ENCODE data around the gene SLFN14.

The SLFN14 gene

DNA sequence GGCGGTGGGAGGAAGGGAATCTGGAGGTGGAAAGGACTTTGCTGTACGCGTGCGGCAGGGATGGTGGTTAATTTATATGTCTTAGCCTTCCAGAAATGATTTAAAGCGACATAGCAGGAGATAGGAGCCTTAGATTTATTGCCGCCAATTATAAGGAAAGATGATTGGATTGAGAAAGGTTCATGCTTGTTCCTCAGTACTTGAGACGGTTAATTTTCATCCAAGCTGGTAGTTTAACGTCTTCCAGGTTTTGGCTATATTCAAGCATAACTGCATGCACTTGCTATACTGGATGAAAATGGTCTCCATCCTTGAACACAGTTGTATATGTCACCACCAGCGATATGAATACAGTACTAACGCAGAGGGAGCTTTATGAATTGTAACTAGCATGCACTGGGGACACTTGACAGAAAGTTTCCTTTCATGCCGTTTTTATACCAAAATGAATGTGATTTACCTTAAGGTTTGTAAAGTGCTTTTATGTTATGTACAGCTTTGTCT is 18.4 kb upstream of the SLFN14 start:
- DNase-seq (ENCODE audit: low read depth) = no peak
- H3K4me3 ChIP-seq (ENCODE audit: control insufficient read depth, low read depth, low read length) = peak overlapping the region; percentile 91
- TF ChIP-seq, protein P1, sequence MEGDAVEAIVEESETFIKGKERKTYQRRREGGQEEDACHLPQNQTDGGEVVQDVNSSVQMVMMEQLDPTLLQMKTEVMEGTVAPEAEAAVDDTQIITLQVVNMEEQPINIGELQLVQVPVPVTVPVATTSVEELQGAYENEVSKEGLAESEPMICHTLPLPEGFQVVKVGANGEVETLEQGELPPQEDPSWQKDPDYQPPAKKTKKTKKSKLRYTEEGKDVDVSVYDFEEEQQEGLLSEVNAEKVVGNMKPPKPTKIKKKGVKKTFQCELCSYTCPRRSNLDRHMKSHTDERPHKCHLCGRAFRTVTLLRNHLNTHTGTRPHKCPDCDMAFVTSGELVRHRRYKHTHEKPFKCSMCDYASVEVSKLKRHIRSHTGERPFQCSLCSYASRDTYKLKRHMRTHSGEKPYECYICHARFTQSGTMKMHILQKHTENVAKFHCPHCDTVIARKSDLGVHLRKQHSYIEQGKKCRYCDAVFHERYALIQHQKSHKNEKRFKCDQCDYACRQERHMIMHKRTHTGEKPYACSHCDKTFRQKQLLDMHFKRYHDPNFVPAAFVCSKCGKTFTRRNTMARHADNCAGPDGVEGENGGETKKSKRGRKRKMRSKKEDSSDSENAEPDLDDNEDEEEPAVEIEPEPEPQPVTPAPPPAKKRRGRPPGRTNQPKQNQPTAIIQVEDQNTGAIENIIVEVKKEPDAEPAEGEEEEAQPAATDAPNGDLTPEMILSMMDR (conservative IDR thresholded peaks at IDR 0.05; ENCODE audit: control insufficient read depth, insufficient read depth, low read depth, low read length) = no peak

DNA sequence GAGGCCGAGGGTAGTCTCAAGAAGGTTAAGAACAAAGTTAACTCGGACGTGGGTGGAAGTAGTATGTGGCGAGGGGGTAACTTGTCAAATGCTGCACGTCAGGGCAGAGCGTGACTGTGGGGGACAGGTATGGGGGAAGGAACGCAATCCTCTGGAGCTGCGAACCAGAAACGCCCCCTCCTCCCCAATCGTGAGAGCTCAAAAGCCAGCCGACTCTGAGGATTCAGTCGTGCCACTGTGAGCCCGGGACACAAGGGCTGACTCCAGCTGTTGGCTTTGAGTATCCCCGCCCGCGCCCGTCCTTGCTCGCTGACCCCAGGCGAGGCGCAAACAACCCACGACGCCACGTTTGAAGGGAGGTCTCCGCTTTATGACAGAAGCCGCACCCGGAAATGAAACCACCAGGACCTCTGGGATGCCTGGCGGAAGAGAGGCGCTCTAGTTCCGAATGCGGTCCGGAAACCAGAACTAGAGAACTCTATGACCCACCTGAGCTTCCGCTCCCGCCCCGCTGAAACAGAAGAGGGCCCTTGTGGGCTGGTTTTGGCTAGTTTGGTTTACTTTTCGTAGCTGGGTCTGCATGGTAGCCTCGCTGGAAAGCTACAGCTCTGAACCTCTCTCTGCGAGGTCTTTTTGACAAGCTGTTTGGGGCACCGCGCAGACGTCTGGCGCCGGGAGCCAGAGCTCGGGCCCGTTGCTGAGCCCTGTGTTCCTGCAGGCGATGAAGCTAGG is 17.7 kb upstream of the SLFN14 start, which contains the start of gene PEX12:
Gene PEX12, minus strand, starts transcription at position 375 of the 732 bp plus-strand sequence. CDS start 550 bp downstream, outside the sequence.
- DNase-seq (ENCODE audit: low read depth) = peak; percentile 85
- TF ChIP-seq, protein P1 (conservative IDR thresholded peaks at IDR 0.05; ENCODE audit: control insufficient read depth, insufficient read depth, low read depth, low read length) = no peak
- H3K4me3 ChIP-seq (ENCODE audit: control insufficient read depth, low read depth, low read length) = peak within 1 kb of the TSS; percentile 91

DNA sequence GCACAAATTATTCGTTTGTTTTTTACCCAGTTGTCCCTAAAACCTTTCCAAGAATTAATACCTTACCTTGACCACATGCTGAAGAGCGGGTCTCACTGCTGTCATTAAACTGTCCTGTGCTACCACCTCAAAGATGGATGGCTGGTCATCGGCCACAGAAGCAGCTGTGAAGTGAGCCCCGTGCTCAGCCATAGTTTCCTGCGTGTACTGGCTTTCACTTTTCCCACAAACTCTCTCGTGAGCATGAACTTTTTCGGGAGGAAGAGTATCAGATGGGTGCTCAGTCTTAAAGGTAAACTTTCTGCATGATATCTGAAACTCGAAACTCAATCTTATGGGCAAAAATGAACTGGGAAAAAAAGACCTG is 17.2 kb upstream of the SLFN14 start:
- TF ChIP-seq, protein P1 (conservative IDR thresholded peaks at IDR 0.05; ENCODE audit: control insufficient read depth, insufficient read depth, low read depth, low read length) = no peak
- peak overlapping the region; percentile 91 for H3K4me3 ChIP-seq (ENCODE audit: control insufficient read depth, low read depth, low read length)
- peak; percentile 18 for DNase-seq (ENCODE audit: low read depth)

DNA sequence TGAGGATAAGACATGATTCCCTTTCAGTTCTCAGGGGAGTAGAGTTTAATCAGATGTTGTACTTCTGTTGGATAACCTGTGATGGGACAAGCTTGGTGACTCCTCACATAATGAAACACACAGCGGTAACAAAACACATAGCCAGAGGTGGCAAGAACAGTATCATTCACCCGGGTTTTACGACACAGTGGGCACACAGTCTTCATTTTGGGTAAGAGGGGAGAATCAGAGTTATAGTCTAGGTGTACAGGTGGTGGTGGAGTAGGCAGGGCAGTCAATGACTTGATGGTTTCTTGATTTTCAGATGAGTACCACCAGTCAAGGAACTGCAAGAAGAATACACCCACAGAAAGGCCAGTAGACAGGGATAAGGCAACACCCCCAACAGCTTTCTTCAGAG is 15.1 kb upstream of the SLFN14 start:
- TF ChIP-seq, protein P1 (conservative IDR thresholded peaks at IDR 0.05; ENCODE audit: control insufficient read depth, insufficient read depth, low read depth, low read length) = no peak
- no peak overlapping the region for H3K4me3 ChIP-seq (ENCODE audit: control insufficient read depth, low read depth, low read length)

DNA sequence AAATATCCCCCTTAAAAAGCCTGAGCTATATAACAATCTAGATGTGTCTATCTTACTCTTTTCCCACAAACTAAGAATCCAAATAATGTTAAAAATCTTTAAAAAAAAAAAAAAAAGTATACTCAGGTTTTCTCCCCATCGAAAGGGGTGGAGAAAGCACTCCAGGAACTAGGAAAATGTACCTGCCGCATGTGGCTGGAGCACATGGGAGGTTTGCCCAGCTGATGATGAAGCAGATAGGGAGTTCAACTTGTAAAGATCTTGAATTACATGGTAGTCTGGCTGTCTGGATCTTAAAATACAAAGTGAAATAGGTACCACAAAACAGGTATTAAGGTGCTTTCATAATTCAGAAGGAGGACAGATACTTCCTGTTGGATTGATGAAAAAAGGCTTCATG is 8.8 kb upstream of the SLFN14 start:
- TF ChIP-seq, protein P1 (conservative IDR thresholded peaks at IDR 0.05; ENCODE audit: control insufficient read depth, insufficient read depth, low read depth, low read length) = no peak
- no peak overlapping the region for H3K4me3 ChIP-seq (ENCODE audit: control insufficient read depth, low read depth, low read length)
- DNase-seq (ENCODE audit: low read depth) = no peak

More for the DNA sequence above, 15.1 kb upstream of the SLFN14 start:
- DNase-seq (ENCODE audit: low read depth) = no peak

DNA sequence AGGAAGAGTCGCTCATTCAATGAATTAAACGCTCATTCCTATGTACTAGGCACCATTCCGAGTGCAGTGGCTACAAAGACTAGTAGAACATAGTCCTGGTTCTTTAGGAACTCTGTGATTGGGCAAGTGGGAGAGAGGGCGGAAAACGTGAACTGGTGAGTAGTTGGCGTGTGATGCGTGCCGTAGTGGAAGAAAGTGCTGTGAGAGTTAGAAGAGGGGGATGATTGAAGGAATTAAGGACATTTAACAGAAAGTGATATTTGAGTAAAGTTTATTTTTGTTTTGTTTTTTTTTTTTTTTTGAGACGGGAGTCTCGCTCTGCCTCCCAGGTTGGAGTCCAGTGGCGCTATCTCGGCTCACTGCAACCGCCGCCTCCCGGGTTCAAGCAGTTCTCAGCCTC is 7.9 kb upstream of the SLFN14 start:
- TF ChIP-seq, protein P1 (conservative IDR thresholded peaks at IDR 0.05; ENCODE audit: control insufficient read depth, insufficient read depth, low read depth, low read length) = no peak
- peak overlapping the region; percentile 99 for H3K4me3 ChIP-seq (ENCODE audit: control insufficient read depth, low read depth, low read length)
- DNase-seq (ENCODE audit: low read depth) = peak; percentile 73

Data from fibroblast of mammary gland (primary cell).